Measurements from ENCODE around the gene KDM2A. TPM values are rescaled to one million over a fixed set of nuclear protein-coding genes. Genes with fewer than 3 reads are reported as not detected.

The KDM2A gene
- total RNA-seq, 6 experiments from 2014 or later = 23.8 to 37.1 (median 33.4) TPM

DNA sequence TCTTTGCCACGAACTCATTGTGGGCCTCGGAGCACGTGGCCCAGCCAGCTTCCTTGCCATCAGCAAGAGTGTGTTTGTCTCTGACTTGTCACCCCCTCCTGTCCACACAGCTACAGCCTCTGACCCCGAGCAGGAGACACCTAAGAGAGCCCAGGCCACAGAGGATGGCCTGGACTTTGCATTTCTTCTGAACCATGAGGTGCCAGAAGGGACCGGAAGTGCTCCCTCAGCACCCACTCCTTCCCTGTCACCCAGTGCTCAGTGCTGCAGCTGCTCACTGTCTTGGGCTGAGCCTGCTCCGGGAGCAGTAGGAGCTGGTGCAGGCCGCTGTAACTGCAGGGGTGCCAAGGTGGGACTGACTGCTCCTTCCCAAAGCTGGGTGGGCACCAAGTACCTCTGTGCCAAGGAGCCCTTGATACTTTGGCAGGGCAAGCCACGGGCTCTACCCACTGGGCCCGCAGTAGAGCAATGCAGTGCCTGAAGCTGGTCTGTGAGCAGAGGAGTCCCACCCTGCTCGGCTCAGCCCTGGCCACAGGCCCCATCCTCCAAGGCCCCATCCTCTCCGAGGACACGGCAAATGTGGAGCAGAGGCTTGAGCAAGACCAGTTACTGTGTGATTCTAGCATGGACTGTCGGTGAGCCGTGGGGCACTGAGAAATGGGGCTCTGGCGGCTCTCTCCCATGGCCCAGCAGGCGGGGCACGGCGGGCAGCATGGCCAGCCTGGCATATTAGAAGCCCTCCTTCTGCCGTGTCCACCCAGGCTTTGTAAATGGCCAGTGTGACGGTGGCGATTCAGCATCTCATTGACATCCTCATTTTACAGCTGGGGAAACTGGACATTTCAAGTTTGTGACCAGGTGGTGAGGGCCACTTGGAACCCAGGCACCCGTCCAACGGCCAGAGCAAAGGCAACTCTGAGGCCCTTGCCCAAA is 153.5 kb downstream of the KDM2A start:
- WGBS (ENCODE audit: insufficient coverage, low coverage, low lambda C conversion rate, missing lambda C conversion rate) = 50% methylated on average over 4 of the region's 23 CpGs
- intact Hi-C loops (cut with DNase I) = loop anchor here in 1 of 2 donors (5.0 to 10.0 kb wide), 2 partner anchors 35 to 112 kb away; no protein-coding TSS in a partner anchor
- H3K9me3 ChIP-seq = no peaks in the 10 kb centered on the region
- ATAC-seq = no peak
- peaks cover 0 to 51% (median 11%) of the 10 kb centered on the region in 4 donors for H3K4me1 ChIP-seq
- no peaks in the 10 kb centered on the region for H3K36me3 ChIP-seq
- DNase-seq = peak in 2 of 3 donors; percentile 24 to 49
- H3K4me3 ChIP-seq = no peak overlapping the region
- H3K27me3 ChIP-seq = no peaks in the 10 kb centered on the region
- no peak for TF ChIP-seq POLR2A (IDR thresholded peaks at IDR 0.05)
- TF ChIP-seq, protein P1, sequence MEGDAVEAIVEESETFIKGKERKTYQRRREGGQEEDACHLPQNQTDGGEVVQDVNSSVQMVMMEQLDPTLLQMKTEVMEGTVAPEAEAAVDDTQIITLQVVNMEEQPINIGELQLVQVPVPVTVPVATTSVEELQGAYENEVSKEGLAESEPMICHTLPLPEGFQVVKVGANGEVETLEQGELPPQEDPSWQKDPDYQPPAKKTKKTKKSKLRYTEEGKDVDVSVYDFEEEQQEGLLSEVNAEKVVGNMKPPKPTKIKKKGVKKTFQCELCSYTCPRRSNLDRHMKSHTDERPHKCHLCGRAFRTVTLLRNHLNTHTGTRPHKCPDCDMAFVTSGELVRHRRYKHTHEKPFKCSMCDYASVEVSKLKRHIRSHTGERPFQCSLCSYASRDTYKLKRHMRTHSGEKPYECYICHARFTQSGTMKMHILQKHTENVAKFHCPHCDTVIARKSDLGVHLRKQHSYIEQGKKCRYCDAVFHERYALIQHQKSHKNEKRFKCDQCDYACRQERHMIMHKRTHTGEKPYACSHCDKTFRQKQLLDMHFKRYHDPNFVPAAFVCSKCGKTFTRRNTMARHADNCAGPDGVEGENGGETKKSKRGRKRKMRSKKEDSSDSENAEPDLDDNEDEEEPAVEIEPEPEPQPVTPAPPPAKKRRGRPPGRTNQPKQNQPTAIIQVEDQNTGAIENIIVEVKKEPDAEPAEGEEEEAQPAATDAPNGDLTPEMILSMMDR (IDR thresholded peaks at IDR 0.05) = no peak
- peak overlapping the region in 2 of 3 donors; percentile 62 to 67 for H3K27ac ChIP-seq

GRCh38 chr11:67273260-67273990 is 154.4 kb downstream of the KDM2A start:
- intact Hi-C loops (cut with DNase I) = loop anchor here in 1 of 2 donors (5.0 to 10.0 kb wide), 2 partner anchors 34 to 111 kb away; no protein-coding TSS in a partner anchor
- no peaks in the 10 kb centered on the region for H3K9me3 ChIP-seq
- no peak overlapping the region for H3K4me3 ChIP-seq
- WGBS (ENCODE audit: insufficient coverage, low coverage, low lambda C conversion rate, missing lambda C conversion rate) = 27% methylated on average over 6 of the region's 14 CpGs
- peak in 2 of 3 donors; percentile 25 to 47 for DNase-seq
- H3K4me1 ChIP-seq = peaks cover 0 to 54% (median 8%) of the 10 kb centered on the region in 4 donors
- H3K27ac ChIP-seq = peak overlapping the region in 2 of 3 donors; percentile 62 to 67
- ATAC-seq = no peak
- H3K27me3 ChIP-seq = no peaks in the 10 kb centered on the region
- TF ChIP-seq, protein P1 (IDR thresholded peaks at IDR 0.05) = no peak
- no peak for TF ChIP-seq POLR2A (IDR thresholded peaks at IDR 0.05)
- no peaks in the 10 kb centered on the region for H3K36me3 ChIP-seq

DNA sequence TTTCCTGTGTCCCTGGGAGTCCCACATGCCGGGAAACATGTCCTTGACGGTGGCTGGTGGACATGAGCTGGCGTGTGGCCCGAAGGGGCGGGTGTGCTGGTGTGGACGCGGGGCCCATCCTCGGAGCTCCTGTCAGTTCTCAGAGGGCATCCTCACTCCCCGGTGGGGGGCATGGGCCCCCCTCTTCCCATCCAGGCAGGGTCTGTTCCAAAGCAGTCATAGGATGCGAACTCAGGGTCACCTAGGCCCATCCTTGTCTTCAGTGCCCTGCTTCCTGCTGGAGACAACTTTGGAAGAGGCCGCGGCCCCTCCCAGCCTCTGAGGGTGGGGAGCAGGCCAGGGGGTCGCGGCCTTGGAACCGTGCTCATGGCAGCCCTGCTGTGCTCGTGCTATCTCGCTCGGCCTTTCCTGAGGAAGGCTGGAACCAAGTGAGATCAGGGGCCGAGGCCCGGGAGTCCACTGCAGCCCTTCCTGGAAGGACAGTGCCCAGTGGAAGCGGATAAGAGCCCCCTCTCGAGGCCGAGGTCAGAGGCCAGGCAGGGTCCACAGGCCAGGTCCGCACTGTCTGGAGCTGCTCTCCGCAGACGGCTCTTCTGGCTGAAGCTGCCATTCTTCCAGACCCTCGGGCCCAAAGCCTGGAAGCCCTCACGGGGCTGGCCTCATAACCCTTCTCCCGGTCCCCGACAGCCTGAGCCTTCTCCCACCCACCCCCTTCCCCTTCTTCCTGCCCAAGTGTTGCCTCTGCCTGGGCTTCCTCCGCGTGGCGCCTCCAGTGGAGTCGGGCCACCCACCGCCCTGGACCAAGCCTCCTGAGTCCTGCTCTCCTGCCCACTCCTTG is 155.9 kb downstream of the KDM2A start:
- Histone ChIP-seq H3K9me3 (no peaks in the 10 kb centered on the region), H3K4me3 (no peak overlapping the region), H3K36me3 (peaks cover 0 to 12% (median under 1%) of the 10 kb centered on the region in 4 donors), H3K27me3 (no peaks in the 10 kb centered on the region), H3K27ac (peak overlapping the region; percentile 18 to 67 (median 62)), H3K4me1 (peaks cover 0 to 43% (median 1%) of the 10 kb centered on the region in 4 donors)
- ATAC-seq (peak; percentile 43 to 65 (median 44)), DNase-seq (peak; percentile 75 to 81 (median 75))
- intact Hi-C loops (cut with DNase I) = loop anchor here in 1 of 2 donors (5.0 to 10.0 kb wide), 2 partner anchors 32 to 110 kb away; no protein-coding TSS in a partner anchor
- WGBS (ENCODE audit: insufficient coverage, low coverage, low lambda C conversion rate, missing lambda C conversion rate) = 72% methylated on average over 8 of the region's 35 CpGs
- TF ChIP-seq, protein P1 (IDR thresholded peaks at IDR 0.05) = no peak
- TF ChIP-seq POLR2A (IDR thresholded peaks at IDR 0.05) = no peak
